ENCODE measurements around the gene TRIM9.

TRIM9 gene

DNA sequence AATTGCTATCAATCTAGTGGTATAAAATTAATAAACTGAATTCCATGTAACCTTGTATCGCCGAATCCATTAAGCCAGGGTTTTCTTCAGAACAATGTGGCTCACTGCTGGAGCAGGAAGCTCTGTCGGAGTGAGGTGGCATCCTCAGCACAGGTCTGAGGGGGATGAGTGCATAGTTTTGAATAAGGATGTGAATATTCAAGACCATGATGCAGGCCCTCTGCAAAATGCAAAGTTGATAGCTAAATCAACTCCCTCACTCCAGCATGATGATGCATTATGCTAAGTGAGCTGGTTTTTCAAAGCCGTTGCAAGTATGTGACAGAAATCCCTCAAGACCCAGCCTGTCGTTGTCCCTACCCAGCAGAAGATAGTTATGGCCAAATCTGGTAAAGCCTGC is 53.0 kb downstream of the TRIM9 start:
- DNase-seq = no peak

DNA sequence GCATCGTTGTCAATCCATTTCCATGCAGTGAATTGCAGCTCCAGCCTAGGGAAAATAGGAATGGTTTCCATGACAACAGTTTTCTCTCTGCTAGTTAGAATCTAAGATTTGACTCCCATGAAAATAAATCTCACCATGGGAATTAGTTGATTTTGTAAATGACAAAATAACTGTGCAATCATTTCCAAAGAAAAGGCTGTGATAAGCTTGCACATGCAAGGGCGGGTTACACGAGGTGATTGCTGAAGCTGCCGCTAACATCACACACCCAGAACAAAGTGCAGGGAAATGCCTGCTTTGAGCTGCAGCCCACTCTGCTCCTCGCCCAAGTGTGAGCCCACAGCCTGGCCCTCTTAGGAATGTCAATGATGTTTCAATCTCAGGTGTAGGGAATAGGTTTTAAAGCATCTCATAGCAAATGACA is 53.8 kb downstream of the TRIM9 start:
- no peak for DNase-seq

DNA sequence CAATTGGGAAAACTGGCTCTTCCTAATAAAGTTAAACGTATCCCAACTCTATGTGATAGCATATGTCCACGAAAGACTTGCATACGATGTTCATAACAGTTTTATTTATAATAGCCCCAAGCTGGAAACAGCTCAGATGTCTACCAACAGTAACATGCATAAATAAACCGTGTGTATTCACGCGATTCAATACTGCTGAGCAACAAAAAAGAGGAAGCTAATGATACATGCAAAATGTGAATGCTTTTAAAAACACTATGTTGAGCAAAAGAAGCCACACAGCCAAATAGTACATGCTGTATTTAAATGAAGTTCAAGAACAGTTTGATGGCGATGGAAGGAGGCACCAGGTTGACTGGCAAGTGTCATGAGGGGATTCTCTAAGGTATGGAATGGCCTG is 55.7 kb downstream of the TRIM9 start:
- DNase-seq = no peak

DNA sequence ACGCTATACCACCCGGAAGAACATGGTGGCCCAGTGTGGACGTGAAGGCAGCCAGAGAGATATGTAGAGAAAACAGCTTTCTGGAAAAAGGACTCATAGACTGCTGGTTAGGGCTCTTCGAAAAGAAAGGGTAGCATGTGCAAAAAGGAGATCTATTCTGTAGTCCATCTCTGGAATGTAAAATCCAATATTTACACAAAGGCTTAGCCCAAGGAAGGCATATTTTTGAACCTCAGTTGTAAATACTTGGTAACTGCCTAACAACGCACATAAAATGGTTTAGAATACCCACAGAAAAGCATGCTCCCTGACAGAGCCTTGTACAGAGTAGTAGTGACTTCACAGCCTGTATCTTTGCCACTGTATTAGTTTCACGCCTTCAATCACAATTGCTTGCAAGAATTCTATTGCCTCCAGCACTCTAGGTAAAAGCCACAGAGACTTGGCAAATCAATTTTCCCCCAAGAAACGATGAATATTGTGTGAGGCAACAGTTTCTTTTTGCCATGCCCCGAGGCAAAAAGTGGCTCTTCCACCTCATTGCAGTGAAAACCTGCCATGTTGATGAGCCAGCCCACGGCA is 59.2 kb downstream of the TRIM9 start:
- DNase-seq = no peak

DNA sequence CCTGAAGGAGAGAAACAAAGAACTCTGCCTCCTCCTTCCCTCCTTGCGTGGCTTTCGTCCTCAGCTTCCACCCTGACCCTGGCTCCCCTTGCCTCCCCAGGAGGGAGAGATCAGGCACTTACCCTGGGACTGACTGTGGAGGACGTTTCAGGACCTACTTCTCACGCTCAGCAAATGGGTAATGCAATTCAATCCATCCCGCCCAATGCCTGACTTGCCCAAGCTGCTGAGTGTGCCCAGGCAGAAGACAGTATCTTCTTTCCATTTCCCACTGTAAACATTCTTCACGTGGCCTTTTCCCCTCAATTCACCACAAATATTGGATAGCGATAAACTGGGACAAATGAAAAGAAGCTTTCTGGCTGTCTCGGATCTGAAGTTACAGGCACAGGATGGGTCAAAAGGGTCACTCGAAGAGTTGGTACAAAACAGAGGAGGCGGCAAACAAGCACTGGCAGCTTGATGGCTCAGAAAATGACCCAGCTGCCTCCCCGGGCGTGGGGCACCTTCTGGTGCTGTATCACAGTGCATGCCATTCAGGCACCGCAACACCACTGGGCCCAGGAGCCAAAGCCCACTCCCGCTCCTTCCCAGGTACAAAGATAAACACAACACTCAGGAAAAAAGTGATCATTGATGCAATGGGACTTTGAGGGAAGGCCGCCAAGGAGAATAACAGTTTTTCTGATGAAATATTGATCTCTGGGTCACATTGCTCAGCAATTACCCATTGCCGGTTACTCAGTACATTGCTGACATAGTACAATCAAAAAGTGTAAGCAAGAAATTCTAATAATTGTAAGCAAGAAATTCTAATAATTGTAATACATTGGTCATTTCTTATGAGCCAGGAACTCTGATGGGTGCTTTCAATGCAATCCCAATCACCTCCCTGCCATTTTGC is 65.8 kb downstream of the TRIM9 start:
- DNase-seq = no peak

DNA sequence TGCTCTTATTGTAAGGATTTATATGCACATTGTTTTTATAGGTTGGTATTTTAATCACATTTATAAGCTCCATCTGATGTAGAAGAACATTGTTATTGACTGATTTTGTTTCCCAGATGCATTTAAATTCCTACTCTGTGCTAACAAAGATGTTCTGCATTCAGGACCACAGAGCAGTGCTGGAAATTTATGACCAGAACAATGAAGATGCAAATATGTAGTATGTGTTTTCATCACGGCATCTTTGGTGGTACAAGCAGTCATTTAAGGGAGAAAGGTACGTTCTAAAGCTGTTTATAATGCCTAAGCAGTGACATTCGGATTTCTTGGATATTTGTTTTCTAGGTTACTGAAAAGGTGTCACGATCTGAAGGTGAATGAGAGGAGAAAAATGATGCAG is 66.5 kb downstream of the TRIM9 start:
- no peak for DNase-seq

DNA sequence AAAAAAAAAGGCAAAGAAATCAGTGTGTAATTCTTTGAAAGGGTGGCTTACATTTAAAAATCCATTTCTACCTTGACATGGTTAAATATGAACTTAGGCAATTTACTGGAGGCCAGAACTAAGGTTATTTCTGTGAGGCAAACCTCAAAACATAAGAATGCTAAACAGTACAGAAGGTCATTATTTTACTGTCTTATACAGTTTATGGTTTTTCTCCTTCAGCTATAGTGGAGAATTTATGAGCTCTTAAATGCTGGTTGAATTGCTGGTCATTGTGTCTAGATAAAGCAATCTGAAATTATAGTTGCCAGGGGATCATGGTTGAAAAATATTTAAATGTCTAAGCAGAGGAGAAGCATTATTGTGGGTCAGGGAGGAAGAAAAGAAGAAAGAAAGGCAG is 70.5 kb downstream of the TRIM9 start:
- DNase-seq = no peak

DNA sequence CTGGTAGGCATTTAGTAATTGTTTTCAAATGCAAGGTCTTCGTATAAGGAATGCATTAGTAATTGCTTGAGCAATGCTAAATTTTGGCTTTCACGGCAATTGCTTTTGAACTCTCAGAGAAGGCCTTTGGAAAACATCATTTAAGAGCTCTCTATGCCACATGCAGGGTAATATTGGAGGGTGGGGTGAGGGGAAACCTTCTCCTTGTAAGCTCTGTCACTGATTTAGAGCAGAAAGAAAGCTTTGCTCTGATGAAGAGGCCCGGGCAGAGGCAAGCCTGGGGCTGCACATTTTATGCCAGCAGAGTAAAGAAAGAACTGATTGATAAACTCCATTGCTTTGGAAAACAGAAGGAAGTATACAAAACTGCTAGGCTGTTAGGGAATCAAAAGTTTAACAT is 70.9 kb downstream of the TRIM9 start:
- DNase-seq = no peak

DNA sequence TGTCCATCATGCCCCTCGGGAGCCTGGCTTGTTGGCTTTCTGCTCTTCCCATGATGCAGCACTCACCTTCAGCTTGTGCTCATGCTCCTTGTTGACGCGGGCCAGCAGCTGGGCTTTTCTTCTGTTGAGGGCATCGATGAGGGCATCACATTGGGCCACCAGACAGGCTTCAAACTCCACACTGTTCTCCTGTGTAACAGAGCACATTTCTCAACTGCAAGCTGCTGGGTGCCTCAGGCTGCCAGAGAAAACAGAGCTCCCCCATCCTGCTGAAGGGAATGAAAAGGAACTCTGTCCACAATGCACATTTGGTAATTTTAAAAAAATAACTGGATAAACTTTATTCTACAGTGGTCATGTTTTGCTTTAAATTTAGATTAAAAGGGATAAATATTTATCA is 72.1 kb downstream of the TRIM9 start:
- DNase-seq = no peak

DNA sequence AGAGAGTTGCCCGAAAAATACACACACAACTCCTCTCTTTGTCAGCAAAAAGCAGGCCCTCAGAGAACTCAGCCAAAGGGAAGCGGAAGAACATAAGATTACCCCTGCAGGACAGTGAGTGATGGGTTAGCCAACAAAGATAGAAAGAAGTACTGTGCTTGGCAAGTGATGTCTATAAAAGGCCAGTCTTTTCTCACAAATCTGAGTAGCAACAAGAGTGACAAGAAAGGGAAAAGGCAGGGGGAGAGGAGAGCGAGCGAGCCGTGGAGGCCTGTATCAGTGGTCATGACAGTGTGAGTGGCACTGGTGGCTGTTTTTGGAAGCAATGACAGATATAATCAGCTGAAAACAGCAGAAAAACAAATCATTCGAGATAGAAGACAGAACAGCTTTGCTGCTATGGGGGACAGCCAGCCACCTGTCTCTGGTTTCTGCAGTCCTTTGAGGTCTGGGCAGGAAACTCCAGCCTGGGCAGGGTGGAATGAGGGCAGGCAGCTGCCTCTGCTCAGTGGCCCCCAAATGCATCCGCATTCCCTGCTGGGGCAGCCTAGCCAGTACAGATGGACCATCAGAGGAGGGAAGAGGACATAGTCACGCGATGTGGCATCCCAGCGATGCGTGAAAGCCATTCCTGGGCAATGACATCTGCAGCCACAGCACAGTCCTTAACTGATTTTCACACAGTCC is 74.7 kb downstream of the TRIM9 start:
- DNase-seq = no peak

DNA sequence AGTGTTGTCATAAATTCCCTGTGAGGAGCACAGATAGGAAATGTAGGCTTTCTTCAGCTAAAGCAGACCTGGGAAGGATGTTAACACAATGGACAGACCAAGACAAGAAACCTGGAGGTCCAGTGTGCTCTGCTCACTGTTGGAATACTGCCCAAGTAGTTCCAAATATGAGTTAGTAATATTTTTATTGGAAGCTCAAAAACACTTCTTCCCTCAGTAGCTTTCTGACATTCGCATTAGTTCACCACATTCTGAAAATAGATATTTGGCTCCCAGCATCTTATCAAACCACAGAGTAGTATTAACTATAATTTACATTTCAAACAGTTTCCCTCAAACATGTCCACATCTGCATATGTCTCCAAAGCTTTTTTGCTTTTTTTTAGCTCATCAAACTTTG is 75.8 kb downstream of the TRIM9 start:
- no peak for DNase-seq

DNA sequence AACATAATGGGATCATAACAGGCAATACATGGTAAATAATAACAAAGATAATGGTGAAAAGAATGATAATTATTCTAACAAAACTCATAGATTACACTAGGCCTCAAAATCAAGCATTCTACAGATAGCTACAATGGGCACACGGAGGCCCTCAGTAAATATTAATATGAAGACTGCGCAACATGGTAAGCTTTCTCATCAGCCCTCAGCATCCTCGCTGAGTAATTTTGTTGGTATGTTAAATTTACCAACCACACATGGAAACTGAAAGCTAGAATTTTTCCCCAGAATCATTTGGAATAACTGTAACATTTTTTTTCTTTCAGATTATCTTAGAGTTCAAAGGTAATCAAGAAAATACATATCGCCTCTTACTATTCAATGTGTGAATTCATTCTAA is 76.4 kb downstream of the TRIM9 start:
- DNase-seq = no peak

DNA sequence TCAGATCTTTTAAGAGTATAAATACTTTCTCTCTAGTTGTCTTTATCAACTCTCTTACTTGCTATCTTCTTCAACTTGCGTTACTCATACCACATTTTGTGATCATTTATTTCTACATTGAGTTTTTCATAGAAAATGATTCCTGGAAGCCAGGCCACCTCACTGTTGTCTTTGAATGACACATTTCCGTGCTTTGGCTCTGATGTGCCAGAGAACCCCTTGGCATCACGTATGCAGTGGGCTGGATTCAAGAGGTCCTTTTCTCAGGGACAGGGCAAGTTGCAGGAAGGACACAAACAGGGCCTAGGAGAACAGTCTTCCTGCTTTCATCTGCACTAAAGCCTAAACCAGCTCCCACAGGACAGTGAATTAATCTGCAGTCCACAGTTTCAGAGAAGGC is 80.3 kb downstream of the TRIM9 start:
- no peak for DNase-seq

DNA sequence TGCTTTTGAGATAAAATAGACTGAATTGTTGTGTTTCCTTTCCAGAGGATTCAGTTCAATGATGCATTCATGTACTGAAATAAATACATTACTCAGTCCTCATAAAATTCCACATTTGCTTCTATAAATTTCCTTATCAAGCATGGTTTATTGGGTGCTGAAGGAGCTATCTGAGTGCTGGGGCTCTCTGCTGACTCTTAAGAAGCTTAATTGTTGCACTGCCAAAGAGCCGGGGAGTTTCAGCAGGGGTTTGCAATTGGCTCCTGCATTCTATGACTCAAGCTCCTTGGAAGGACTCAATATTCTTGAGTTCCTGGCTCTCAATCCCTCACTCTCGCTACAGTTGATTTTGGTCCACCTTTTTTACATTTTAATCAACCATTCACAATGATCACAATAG is 80.8 kb downstream of the TRIM9 start:
- DNase-seq = no peak

DNA sequence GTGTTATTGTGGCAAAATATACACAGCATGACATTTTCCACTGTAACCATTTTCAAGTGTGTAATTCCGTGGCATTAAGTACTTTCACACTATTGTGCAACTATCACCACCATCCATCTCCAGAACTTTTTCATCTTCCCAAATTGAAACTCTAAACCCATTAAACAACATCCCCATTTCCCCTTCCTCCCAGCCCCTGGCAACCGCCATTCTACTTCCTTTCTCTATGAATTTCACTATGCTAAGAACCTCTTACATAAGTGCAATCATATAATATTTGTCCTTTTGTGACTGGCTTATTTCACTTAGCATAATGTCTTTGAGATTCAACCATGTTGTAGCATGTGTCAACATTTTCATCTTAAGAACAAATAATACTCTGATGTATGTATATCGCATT is 82.8 kb downstream of the TRIM9 start:
- DNase-seq = no peak

DNA sequence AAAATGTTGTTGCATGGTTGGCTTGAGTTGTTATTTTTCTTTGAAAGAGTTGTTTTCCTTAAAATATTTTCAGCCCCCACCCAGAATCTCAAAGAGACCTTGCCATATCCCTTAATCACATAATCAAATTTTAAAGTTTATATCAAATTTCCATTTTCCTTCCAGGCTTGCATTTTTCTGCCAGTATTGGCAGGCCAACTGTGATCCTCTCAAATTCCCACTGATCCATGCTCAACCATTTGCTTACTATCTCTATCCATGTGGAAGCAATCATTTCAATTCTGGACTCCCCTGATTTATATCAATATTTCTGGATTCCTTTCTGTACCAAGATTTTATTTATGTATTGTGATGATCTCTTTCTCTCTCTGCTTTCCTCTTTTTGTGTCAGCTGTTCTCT is 86.5 kb downstream of the TRIM9 start:
- DNase-seq = no peak

DNA sequence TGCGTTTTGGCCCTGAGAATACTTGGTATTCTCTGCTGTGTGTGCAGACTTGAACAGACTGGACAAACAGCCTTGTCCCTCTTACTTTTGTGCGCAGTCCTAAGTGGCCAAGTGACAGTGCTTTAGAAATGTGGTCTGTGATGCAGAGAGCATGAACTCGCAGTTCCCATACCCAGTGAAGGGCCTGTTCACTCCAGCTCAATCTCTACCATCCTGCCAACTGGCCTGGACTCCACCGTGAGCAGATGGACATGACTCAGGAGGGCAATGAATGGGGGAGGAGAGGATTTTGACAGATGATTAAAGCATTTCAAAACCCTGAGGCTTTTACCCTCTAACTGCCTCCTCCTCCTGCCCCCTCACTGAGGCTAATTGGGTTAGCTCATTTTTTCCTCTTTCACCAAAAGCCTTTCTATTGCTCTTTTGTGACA is 88.1 kb downstream of the TRIM9 start:
- DNase-seq = no peak

DNA sequence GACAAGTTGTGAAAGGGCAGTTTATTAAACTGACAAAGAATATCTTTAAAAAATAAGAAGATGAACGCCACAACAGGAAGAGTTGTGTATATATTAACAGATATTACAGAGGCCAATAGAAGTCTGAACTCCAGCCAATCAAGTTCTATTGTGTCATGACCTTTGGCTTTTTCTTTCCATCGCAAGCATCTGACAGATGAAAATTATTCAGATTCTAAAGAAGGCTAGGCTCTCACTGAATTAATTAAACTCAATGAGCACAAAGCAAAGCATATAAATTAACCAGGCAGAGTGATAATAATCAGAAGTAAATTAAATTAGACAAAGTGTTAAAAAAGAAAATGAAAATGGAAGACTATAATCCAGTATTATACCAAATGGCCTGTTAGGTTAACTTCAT is 88.6 kb downstream of the TRIM9 start:
- DNase-seq = no peak

DNA sequence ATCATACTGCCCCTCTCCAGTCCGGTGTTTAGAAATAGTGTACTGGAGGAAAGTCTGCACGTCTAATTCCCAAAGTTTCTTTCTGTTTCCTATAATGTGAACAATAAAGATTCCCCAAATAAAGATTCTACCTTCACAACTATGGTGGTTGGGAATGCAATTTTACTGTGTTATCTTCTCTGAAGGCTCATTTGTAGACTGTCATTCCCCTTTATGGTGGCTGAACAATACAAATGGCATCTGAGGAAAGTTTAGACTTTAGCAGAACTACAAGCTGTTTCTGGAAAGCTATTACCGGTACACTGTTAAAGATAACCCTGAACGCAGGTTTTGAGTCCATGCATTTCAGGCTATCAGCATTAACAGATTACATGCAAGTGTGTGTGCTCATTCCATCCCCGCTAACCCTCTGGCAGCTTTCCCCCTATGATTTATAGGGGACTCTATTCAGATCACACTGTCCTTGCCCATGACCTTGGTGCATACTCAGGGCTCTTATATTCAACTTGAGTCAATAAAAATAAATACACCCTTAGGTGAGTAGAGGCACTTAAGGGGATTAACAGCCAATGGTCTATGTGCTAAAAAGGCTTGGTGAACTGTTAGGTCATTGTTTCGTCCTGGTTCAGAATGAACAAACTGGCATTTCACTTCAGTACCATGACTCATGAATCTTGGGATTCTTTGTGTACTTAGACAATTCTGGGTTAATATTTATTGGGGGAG is 89.9 kb downstream of the TRIM9 start:
- no peak for DNase-seq

DNA sequence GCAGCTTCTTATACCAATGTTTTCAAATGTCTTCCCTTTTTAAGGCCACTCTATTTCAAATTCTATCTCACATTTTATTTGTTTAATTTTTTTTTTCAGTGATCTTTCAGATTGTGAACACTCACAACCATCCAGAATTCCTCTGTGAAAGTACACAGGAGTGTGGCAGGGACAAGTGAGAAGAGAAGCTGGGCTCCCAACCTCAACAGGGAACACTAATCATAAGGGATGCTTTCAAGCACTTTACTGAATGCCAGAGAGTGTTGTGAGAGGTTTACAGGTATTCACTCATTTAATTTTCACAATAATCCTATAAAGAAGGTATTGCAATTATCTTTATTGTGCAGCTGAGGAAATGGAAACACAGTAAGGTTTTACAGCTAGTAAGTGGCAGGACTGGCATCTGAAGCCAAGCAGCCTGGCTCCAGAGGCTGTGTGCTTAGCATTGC is 90.5 kb downstream of the TRIM9 start:
- no peak for DNase-seq

DNA sequence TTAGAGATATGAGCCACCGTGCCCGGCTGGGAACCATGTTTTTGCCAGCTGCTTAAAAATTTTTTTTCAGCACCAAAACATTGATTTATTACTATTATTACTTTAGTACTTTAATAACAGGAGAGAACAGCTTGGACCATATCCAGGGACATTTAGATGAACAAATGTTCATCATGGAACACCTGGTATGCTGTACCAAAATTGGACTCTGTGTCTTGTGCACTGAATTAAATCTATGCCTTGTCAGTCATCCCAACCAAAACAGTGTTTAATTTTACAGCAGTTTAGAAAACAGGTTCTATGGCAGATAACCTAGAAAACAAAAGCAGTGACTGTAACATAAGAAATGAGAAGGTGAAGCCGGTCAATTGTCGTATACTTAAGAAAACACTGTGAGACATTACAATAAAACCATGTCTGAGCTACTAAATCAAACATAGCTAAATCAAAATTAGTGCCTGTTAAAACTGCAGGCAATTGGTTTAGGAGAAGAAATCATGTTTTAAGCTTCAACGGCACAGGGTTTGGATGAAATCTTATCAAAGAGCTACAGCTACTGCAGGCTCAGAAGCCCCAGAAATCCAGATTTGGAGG is 92.4 kb downstream of the TRIM9 start:
- DNase-seq = no peak

DNA sequence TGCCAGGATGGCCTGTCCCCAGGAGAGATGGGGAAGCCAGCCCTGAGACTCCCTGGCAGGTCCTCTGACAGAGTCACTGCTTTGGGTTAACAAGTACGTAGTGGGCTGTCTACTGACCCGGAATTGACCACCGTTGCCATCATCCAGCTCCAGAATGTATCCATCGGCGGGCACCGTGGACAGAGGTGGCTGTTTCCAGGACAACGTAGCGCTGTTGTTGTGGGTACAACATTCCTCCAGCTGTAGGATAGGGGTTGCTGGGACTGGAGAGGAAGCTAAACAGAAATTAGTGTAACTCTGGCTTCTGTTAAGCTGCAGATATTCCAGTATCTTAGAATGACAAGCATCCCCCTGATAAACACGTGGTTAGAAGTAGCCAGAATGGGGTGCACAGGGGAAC is 94.3 kb downstream of the TRIM9 start:
- DNase-seq = no peak

DNA sequence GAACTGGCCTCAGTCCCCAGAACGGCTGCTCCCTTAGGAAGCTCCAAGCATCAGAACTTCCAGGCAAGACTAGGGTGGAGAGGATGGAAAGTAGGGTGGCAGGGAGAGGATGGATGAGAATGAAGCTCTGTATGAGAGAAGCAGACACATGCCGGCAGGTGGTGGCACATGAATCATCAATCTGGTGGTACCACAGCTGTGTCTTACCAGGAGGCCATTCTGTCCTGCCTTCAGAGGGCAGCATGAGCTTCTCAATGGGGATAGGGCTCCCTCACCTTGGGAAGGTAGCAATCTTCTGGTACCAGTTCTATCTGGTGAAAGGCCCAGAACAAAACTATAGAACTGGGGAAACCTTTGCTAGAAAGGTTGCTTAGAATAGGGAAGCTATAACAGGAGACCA is 95.2 kb downstream of the TRIM9 start:
- no peak for DNase-seq
